ENCODE results near the gene MEF2A. TPM values are rescaled to one million over a fixed set of nuclear protein-coding genes. Genes with fewer than 3 reads are reported as not detected.
"Not testable (repeated sequence)": the region's sequence is repeated elsewhere in the genome, so short reads cannot be mapped to it uniquely, and the experiment has no call there.

The MEF2A gene
- 24.3 TPM for polyA plus RNA-seq (2013, experiment 1 of 2; ENCODE audit: insufficient read length)
- polyA plus RNA-seq (2013, experiment 2 of 2; ENCODE audit: insufficient read length): 28.5 TPM

GRCh38 chr15:99565299-99566156 lies at the start of gene MEF2A:
Gene MEF2A (plus strand): TSS chr15:99565984. CDS start chr15:99633120, 67,136 bp downstream.
- peak; percentile 97 for DNase-seq

- no peak for DNase-seq
Measured at GRCh38 chr15:99518191-99518590, 47.6 kb upstream of the MEF2A start.

GRCh38 chr15:99519366-99519765 lies 46.4 kb upstream of the MEF2A start:
- DNase-seq: not testable (repeated sequence)

GRCh38 chr15:99522288-99522687 lies 43.5 kb upstream of the MEF2A start:
- DNase-seq: no peak

GRCh38 chr15:99526176-99526575 lies 39.6 kb upstream of the MEF2A start:
- no peak for DNase-seq

- DNase-seq: no peak
Measured at GRCh38 chr15:99526671-99527070, 39.1 kb upstream of the MEF2A start.

- DNase-seq: peak; percentile 93
Measured at GRCh38 chr15:99536422-99537040, 29.3 kb upstream of the MEF2A start.

GRCh38 chr15:99537344-99537743 lies 28.4 kb upstream of the MEF2A start:
- peak; percentile 45 for DNase-seq

GRCh38 chr15:99538261-99538660 lies 27.5 kb upstream of the MEF2A start:
- no peak for DNase-seq

- DNase-seq: no peak
Measured at GRCh38 chr15:99542828-99543227, 23.0 kb upstream of the MEF2A start.

GRCh38 chr15:99545605-99546004 lies 20.2 kb upstream of the MEF2A start:
- no peak for DNase-seq

GRCh38 chr15:99546441-99547100 lies 19.2 kb upstream of the MEF2A start:
- DNase-seq: no peak

- DNase-seq: no peak
Measured at GRCh38 chr15:99547517-99547916, 18.3 kb upstream of the MEF2A start.

- no peak for DNase-seq
Measured at GRCh38 chr15:99550077-99550476, 15.7 kb upstream of the MEF2A start.

GRCh38 chr15:99552111-99552510 lies 13.7 kb upstream of the MEF2A start:
- no peak for DNase-seq

- no peak for DNase-seq
Measured at GRCh38 chr15:99554880-99555488, 10.8 kb upstream of the MEF2A start.

- DNase-seq: no peak
Measured at GRCh38 chr15:99556011-99556410, 9.8 kb upstream of the MEF2A start.

- no peak for DNase-seq
Measured at GRCh38 chr15:99556578-99556977, 9.2 kb upstream of the MEF2A start.

GRCh38 chr15:99558084-99558483 lies 7.7 kb upstream of the MEF2A start:
- no peak for DNase-seq

GRCh38 chr15:99558571-99558970 lies 7.2 kb upstream of the MEF2A start:
- no peak for DNase-seq

- no peak for DNase-seq
Measured at GRCh38 chr15:99561476-99562230, 4.1 kb upstream of the MEF2A start.

GRCh38 chr15:99562238-99562637 lies 3.5 kb upstream of the MEF2A start:
- no peak for DNase-seq
